ENCODE results near the gene C2CD4C.
"Not testable (repeated sequence)": the region's sequence is repeated elsewhere in the genome, so short reads cannot be mapped to it uniquely, and the experiment has no call there.

C2CD4C gene

DNA sequence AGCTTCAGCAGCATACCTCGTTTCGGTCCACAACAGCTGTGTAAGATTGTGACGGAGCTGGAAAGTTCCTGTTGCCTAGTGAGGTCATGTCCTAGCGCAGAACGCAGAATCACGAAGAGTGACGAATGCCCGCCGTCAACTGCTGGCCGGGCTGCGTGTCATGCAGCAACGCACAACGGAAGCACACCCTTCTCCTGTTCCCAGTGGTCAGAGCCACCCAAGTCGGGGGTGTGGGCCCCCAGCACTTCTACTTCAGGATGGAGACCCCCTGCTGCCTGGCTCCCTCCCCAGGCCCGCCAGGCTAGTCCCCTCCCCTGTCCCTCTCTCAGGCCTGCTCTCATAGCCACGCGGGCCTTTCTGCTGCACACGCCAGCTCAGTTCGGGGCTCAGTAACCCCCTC is 25.9 kb downstream of the C2CD4C start:
- Histone ChIP-seq H2BK15ac (replicated peaks; ENCODE audit: low read depth) (no peak overlapping the region), H3K79me1 (ENCODE audit: low read length) (no peaks in the 10 kb centered on the region), H3K4me1 (ENCODE audit: control insufficient read depth, low read depth, low read length) (no peaks in the 10 kb centered on the region), H3K56ac (ENCODE audit: low read length) (no peak overlapping the region), H4K8ac (ENCODE audit: low read depth, low read length) (no peak overlapping the region), H3K18ac (ENCODE audit: low read length) (no peak overlapping the region), H3K27me3 (ENCODE audit: insufficient read depth, low read length, poor library complexity) (no peaks in the 10 kb centered on the region), H2BK5ac (ENCODE audit: low read length) (no peak overlapping the region), H2BK120ac (ENCODE audit: low read depth, low read length) (no peak overlapping the region), H2AK5ac (ENCODE audit: low read length) (no peak overlapping the region), H3K4ac (ENCODE audit: low read depth, low read length) (no peak overlapping the region), H3K79me2 (ENCODE audit: control insufficient read depth, insufficient read depth, low read length) (no peaks in the 10 kb centered on the region), H3K27ac (ENCODE audit: low read depth, low read length) (no peak overlapping the region), H3K4me3 (ENCODE audit: low read length) (no peak overlapping the region), H4K5ac (ENCODE audit: low read length) (no peak overlapping the region), H3K9ac (ENCODE audit: low read length) (no peak overlapping the region), H3K36me3 (ENCODE audit: control insufficient read depth, insufficient read depth, low read length) (no peaks in the 10 kb centered on the region), H3K4me2 (ENCODE audit: low read length) (no peak overlapping the region), H3K23ac (ENCODE audit: low read length) (no peak overlapping the region)
- no peak for DNase-seq
- no CpG with 5 or more reads among the region's 19 CpGs for WGBS (ENCODE audit: extremely low coverage, insufficient coverage, low lambda C conversion rate)

- H3K4me3 ChIP-seq (ENCODE audit: low read length); H2BK15ac ChIP-seq (replicated peaks; ENCODE audit: low read depth); H3K4me1 ChIP-seq (ENCODE audit: control insufficient read depth, low read depth, low read length); H3K79me1 ChIP-seq (ENCODE audit: low read length); H3K9ac ChIP-seq (ENCODE audit: low read length); H3K4me2 ChIP-seq (ENCODE audit: low read length); H3K79me2 ChIP-seq (ENCODE audit: control insufficient read depth, insufficient read depth, low read length); H3K36me3 ChIP-seq (ENCODE audit: control insufficient read depth, insufficient read depth, low read length); H3K56ac ChIP-seq (ENCODE audit: low read length); H4K8ac ChIP-seq (ENCODE audit: low read depth, low read length); H2BK5ac ChIP-seq (ENCODE audit: low read length); H3K27ac ChIP-seq (ENCODE audit: low read depth, low read length); H2AK5ac ChIP-seq (ENCODE audit: low read length); H2BK120ac ChIP-seq (ENCODE audit: low read depth, low read length); H3K18ac ChIP-seq (ENCODE audit: low read length); H3K27me3 ChIP-seq (ENCODE audit: insufficient read depth, low read length, poor library complexity); DNase-seq; H3K23ac ChIP-seq (ENCODE audit: low read length); H3K4ac ChIP-seq (ENCODE audit: low read depth, low read length); H4K5ac ChIP-seq (ENCODE audit: low read length): not testable (repeated sequence)
- WGBS (ENCODE audit: extremely low coverage, insufficient coverage, low lambda C conversion rate): no CpG with 5 or more reads among the region's 9 CpGs
Observed at GRCh38 chr19:382578-382977, 26.4 kb downstream of the C2CD4C start.

GRCh38 chr19:381901-382300 is 27.0 kb downstream of the C2CD4C start:
- H3K18ac ChIP-seq (ENCODE audit: low read length); H2BK15ac ChIP-seq (replicated peaks; ENCODE audit: low read depth); H3K4ac ChIP-seq (ENCODE audit: low read depth, low read length); H2BK120ac ChIP-seq (ENCODE audit: low read depth, low read length); H3K27ac ChIP-seq (ENCODE audit: low read depth, low read length); H3K23ac ChIP-seq (ENCODE audit: low read length); H3K79me2 ChIP-seq (ENCODE audit: control insufficient read depth, insufficient read depth, low read length); H3K56ac ChIP-seq (ENCODE audit: low read length); H2AK5ac ChIP-seq (ENCODE audit: low read length); H3K9ac ChIP-seq (ENCODE audit: low read length); H3K4me1 ChIP-seq (ENCODE audit: control insufficient read depth, low read depth, low read length); H3K4me2 ChIP-seq (ENCODE audit: low read length); H3K79me1 ChIP-seq (ENCODE audit: low read length); H4K5ac ChIP-seq (ENCODE audit: low read length); H4K8ac ChIP-seq (ENCODE audit: low read depth, low read length); H3K4me3 ChIP-seq (ENCODE audit: low read length); H2BK5ac ChIP-seq (ENCODE audit: low read length); H3K27me3 ChIP-seq (ENCODE audit: insufficient read depth, low read length, poor library complexity); H3K36me3 ChIP-seq (ENCODE audit: control insufficient read depth, insufficient read depth, low read length); DNase-seq: not testable (repeated sequence)
- WGBS (ENCODE audit: extremely low coverage, insufficient coverage, low lambda C conversion rate): no CpG with 5 or more reads among the region's 11 CpGs

- H3K79me2 ChIP-seq (ENCODE audit: control insufficient read depth, insufficient read depth, low read length); H3K36me3 ChIP-seq (ENCODE audit: control insufficient read depth, insufficient read depth, low read length); H3K4me2 ChIP-seq (ENCODE audit: low read length); H2BK120ac ChIP-seq (ENCODE audit: low read depth, low read length); H2BK15ac ChIP-seq (replicated peaks; ENCODE audit: low read depth); H3K4ac ChIP-seq (ENCODE audit: low read depth, low read length); H4K5ac ChIP-seq (ENCODE audit: low read length); H2BK5ac ChIP-seq (ENCODE audit: low read length); H3K79me1 ChIP-seq (ENCODE audit: low read length); DNase-seq; H3K56ac ChIP-seq (ENCODE audit: low read length); H3K18ac ChIP-seq (ENCODE audit: low read length); H2AK5ac ChIP-seq (ENCODE audit: low read length); H3K4me1 ChIP-seq (ENCODE audit: control insufficient read depth, low read depth, low read length); H3K23ac ChIP-seq (ENCODE audit: low read length); H4K8ac ChIP-seq (ENCODE audit: low read depth, low read length); H3K27ac ChIP-seq (ENCODE audit: low read depth, low read length); H3K27me3 ChIP-seq (ENCODE audit: insufficient read depth, low read length, poor library complexity); H3K9ac ChIP-seq (ENCODE audit: low read length); H3K4me3 ChIP-seq (ENCODE audit: low read length): not testable (repeated sequence)
- no CpG with 5 or more reads among the region's 17 CpGs for WGBS (ENCODE audit: extremely low coverage, insufficient coverage, low lambda C conversion rate)
Observed at GRCh38 chr19:380618-381219, 28.2 kb downstream of the C2CD4C start.

DNA sequence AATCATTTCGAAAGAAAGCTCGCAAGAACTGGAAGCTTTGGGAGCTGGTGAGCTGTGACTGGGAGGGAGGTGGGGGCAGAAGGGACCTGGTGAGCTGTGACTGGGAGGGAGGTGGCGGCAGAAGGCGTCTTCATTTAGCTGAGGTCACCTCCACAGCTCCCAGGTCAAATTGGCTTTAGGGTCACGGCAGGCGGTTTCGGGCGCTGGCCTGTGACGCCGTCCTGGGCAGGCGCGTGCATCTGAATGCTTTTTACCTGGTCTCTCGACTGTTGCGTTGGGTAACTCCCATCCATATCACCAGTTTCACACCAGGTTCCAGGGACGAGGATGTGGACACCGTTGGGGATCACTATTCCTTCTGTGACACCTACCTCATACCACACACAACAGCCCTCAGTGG is 29.2 kb downstream of the C2CD4C start:
- Histone ChIP-seq H2BK15ac (replicated peaks; ENCODE audit: low read depth) (no peak overlapping the region), H3K4me3 (ENCODE audit: low read length) (no peak overlapping the region), H4K5ac (ENCODE audit: low read length) (no peak overlapping the region), H3K27ac (ENCODE audit: low read depth, low read length) (no peak overlapping the region), H3K79me1 (ENCODE audit: low read length) (no peaks in the 10 kb centered on the region), H3K18ac (ENCODE audit: low read length) (no peak overlapping the region), H3K79me2 (ENCODE audit: control insufficient read depth, insufficient read depth, low read length) (no peaks in the 10 kb centered on the region), H3K56ac (ENCODE audit: low read length) (no peak overlapping the region), H3K23ac (ENCODE audit: low read length) (no peak overlapping the region), H4K8ac (ENCODE audit: low read depth, low read length) (no peak overlapping the region), H3K4me2 (ENCODE audit: low read length) (no peak overlapping the region), H2BK120ac (ENCODE audit: low read depth, low read length) (no peak overlapping the region), H3K4me1 (ENCODE audit: control insufficient read depth, low read depth, low read length) (no peaks in the 10 kb centered on the region), H3K4ac (ENCODE audit: low read depth, low read length) (no peak overlapping the region), H2BK5ac (ENCODE audit: low read length) (no peak overlapping the region), H3K27me3 (ENCODE audit: insufficient read depth, low read length, poor library complexity) (no peaks in the 10 kb centered on the region), H2AK5ac (ENCODE audit: low read length) (no peak overlapping the region), H3K36me3 (ENCODE audit: control insufficient read depth, insufficient read depth, low read length) (no peaks in the 10 kb centered on the region), H3K9ac (ENCODE audit: low read length) (no peak overlapping the region)
- no peak for DNase-seq
- WGBS (ENCODE audit: extremely low coverage, insufficient coverage, low lambda C conversion rate): no CpG with 5 or more reads among the region's 16 CpGs

DNA sequence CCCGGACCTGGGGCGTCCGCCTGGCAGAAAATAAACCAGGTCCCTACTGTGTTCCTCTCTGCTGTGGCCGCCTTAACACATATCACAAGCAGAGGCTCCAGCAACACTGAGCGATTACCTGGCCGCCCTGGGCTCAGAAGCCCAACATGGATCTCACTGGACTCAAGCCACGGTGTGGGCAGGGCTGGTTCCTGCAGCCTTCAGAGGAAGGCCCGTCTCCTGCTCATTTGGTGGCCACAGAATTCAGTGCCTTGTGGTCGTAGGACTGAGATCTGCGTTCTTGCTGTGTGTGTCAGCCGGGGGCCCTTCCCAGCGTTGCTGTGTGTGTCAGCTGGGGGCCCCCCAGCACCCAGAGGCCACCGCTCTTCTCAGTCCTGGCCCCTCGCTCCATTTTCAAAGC is 30.2 kb downstream of the C2CD4C start:
- Histone ChIP-seq H3K9ac (ENCODE audit: low read length) (no peak overlapping the region), H3K4me2 (ENCODE audit: low read length) (no peak overlapping the region), H3K79me1 (ENCODE audit: low read length) (no peaks in the 10 kb centered on the region), H2BK5ac (ENCODE audit: low read length) (no peak overlapping the region), H2BK120ac (ENCODE audit: low read depth, low read length) (no peak overlapping the region), H3K4me3 (ENCODE audit: low read length) (no peak overlapping the region), H3K56ac (ENCODE audit: low read length) (no peak overlapping the region), H3K79me2 (ENCODE audit: control insufficient read depth, insufficient read depth, low read length) (no peaks in the 10 kb centered on the region), H2AK5ac (ENCODE audit: low read length) (no peak overlapping the region), H3K36me3 (ENCODE audit: control insufficient read depth, insufficient read depth, low read length) (no peaks in the 10 kb centered on the region), H3K27me3 (ENCODE audit: insufficient read depth, low read length, poor library complexity) (no peaks in the 10 kb centered on the region), H4K5ac (ENCODE audit: low read length) (no peak overlapping the region), H2BK15ac (replicated peaks; ENCODE audit: low read depth) (no peak overlapping the region), H3K18ac (ENCODE audit: low read length) (no peak overlapping the region), H3K23ac (ENCODE audit: low read length) (no peak overlapping the region), H3K4me1 (ENCODE audit: control insufficient read depth, low read depth, low read length) (no peaks in the 10 kb centered on the region), H4K8ac (ENCODE audit: low read depth, low read length) (no peak overlapping the region), H3K4ac (ENCODE audit: low read depth, low read length) (no peak overlapping the region), H3K27ac (ENCODE audit: low read depth, low read length) (no peak overlapping the region)
- DNase-seq: no peak
- no CpG with 5 or more reads among the region's 14 CpGs for WGBS (ENCODE audit: extremely low coverage, insufficient coverage, low lambda C conversion rate)
